GM19023 (cell line): ENCODE results near the gene MRPL55.

Experiments used
- ATAC-seq: cut with Tn5 transposase; IDR thresholded peaks from one replicate; pipeline ENCODE4 v1.9.1; 2021; ENCODE audit warnings: mild to moderate bottlenecking, moderate library complexity; ENCODE audit not compliant: unreplicated experiment

MRPL55 gene

GRCh38 chr1:228088586-228089498, 20.3 kb downstream of the MRPL55 start:
- no peak for ATAC-seq

- no peak for ATAC-seq
Observed at GRCh38 chr1:228087771-228088251, 21.3 kb downstream of the MRPL55 start.

- no peak for ATAC-seq
Observed at GRCh38 chr1:228085287-228085951, 23.7 kb downstream of the MRPL55 start.

- ATAC-seq: no peak
Observed at GRCh38 chr1:228084797-228085196, 24.3 kb downstream of the MRPL55 start.

GRCh38 chr1:228084325-228084724, 24.8 kb downstream of the MRPL55 start:
- no peak for ATAC-seq

GRCh38 chr1:228083871-228084278, 25.2 kb downstream of the MRPL55 start:
- ATAC-seq: no peak

GRCh38 chr1:228082918-228083870, 25.9 kb downstream of the MRPL55 start:
- ATAC-seq: peak; percentile 24

- ATAC-seq: peak; percentile 78
Observed at GRCh38 chr1:228082214-228082917, 26.7 kb downstream of the MRPL55 start, which contains the start of gene ARF1. Gene ARF1, plus strand, starts transcription at chr1:228082708. Its CDS starts 14,407 bp downstream, at chr1:228097115.

GRCh38 chr1:228081578-228082213, 27.4 kb downstream of the MRPL55 start:
- ATAC-seq: peak; percentile 26

GRCh38 chr1:228081144-228081543, 28.0 kb downstream of the MRPL55 start:
- ATAC-seq: no peak

- no peak for ATAC-seq
Observed at GRCh38 chr1:228079601-228080263, 29.4 kb downstream of the MRPL55 start.

- no peak for ATAC-seq
Observed at GRCh38 chr1:228079013-228079412, 30.1 kb downstream of the MRPL55 start.

- ATAC-seq: no peak
Observed at GRCh38 chr1:228077565-228078330, 31.4 kb downstream of the MRPL55 start.

- no peak for ATAC-seq
Observed at GRCh38 chr1:228076796-228077430, 32.2 kb downstream of the MRPL55 start.

- ATAC-seq: no peak
Observed at GRCh38 chr1:228075801-228076271, 33.3 kb downstream of the MRPL55 start.

- no peak for ATAC-seq
Observed at GRCh38 chr1:228074954-228075730, 34.0 kb downstream of the MRPL55 start.
